Activated naive CD8-positive, alpha-beta T cell treated with anti-CD3 and anti-CD28 coated beads, Interleukin-2, amount 10 ng/mL, durations not matched to agents 7 days and 5 days (primary cell): Measurements from ENCODE around the gene NIPBL. TPM values are rescaled to one million over a fixed set of nuclear protein-coding genes. Genes with fewer than 3 reads are reported as not detected.
"Not testable (repeated sequence)": the region's sequence is repeated elsewhere in the genome, so short reads cannot be mapped to it uniquely, and the experiment has no call there.

Experiments used
- ATAC-seq: fragments of 150-1000 bp; cut with Tn5 transposase; one replicate; pipeline ENCODE4 v1.10.0; 2021; ENCODE audit warnings: low read depth, moderate library complexity
- POLR2A ChIA-PET: fragments of 350-600 bp; sonication (Branson Sonifier 250); formaldehyde crosslinking; loops from one replicate; lab custom pipeline; 2021; ENCODE audit warnings: antibody characterized with exemption; lab: Charles Lee
- DNase-seq: peaks from one replicate; pipeline ENCODE4 v3.0.0; 2021
- H3K27ac Mint-ChIP-seq: one replicate; pipeline ENCODE4 v1.8.0; 2022; ENCODE audit warnings: mild to moderate bottlenecking, mixed read lengths
- H3K27me3 Mint-ChIP-seq: one replicate; pipeline ENCODE4 v1.8.0; 2022; ENCODE audit warnings: mild to moderate bottlenecking, moderate library complexity, mixed read lengths
- H3K36me3 Mint-ChIP-seq: one replicate; pipeline ENCODE4 v1.8.0; 2021; ENCODE audit warnings: mild to moderate bottlenecking, mixed read lengths
- H3K4me1 Mint-ChIP-seq: one replicate; pipeline ENCODE4 v1.8.0; 2021; ENCODE audit warnings: mixed read lengths
- H3K4me3 Mint-ChIP-seq: one replicate; pipeline ENCODE4 v1.8.0; 2022; ENCODE audit warnings: mild to moderate bottlenecking, moderate library complexity, mixed read lengths
- H3K9me3 Mint-ChIP-seq: one replicate; pipeline ENCODE4 v1.8.0; 2021; ENCODE audit warnings: mixed read lengths
- total RNA-seq, 2 experiments: library from RNA; stranded (reverse); gene quantifications; one replicate each; pipeline ENCODE4 v1.2.3, GENCODE V29; 2021

NIPBL gene
- 10 to 100 TPM; 70.3 to 77.7 TPM for total RNA-seq

GRCh38 chr5:36876299-36876964 lies at the start of gene NIPBL:
Gene NIPBL, plus strand, starts transcription at chr5:36876769. Its CDS starts 76,928 bp downstream, at chr5:36953697.
- ATAC-seq: peak; percentile 67
- peaks cover 30% of the 10 kb centered on the region for H3K4me1 Mint-ChIP-seq
- DNase-seq: peak; percentile 89
- no peaks in the 10 kb centered on the region for H3K9me3 Mint-ChIP-seq
- peak within 1 kb of the TSS; percentile 88 for H3K4me3 Mint-ChIP-seq
- H3K36me3 Mint-ChIP-seq: peaks cover 4% of the 10 kb centered on the region
- POLR2A ChIA-PET: interaction anchor here (0.5 to 2.3 kb wide), 15 partner anchors 18 to 777 kb away, joined by 3 to 19 read pairs (median 4); partner anchors contain the start of genes LMBRD2, NUP155 and SKP2
- H3K27me3 Mint-ChIP-seq: no peaks in the 10 kb centered on the region
- H3K27ac Mint-ChIP-seq: peak within 1 kb of the TSS; percentile 97

- POLR2A ChIA-PET: no interaction called here
- no peaks in the 10 kb centered on the region for H3K36me3 Mint-ChIP-seq
- no peak overlapping the region for H3K4me3 Mint-ChIP-seq
- peaks cover 6% of the 10 kb centered on the region for H3K27me3 Mint-ChIP-seq
- no peak for ATAC-seq
- H3K4me1 Mint-ChIP-seq: no peaks in the 10 kb centered on the region
- no peaks in the 10 kb centered on the region for H3K9me3 Mint-ChIP-seq
- no peak for DNase-seq
- H3K27ac Mint-ChIP-seq: no peak overlapping the region
These were observed 44.3 kb upstream of the NIPBL start for GRCh38 chr5:36832274-36832673.

GRCh38 chr5:36836831-36837230 lies 39.7 kb upstream of the NIPBL start:
- no peak for DNase-seq
- Mint-ChIP-seq H3K27me3 (peaks cover 12% of the 10 kb centered on the region), H3K27ac (no peak overlapping the region), H3K9me3 (peaks cover 2% of the 10 kb centered on the region), H3K4me1 (no peaks in the 10 kb centered on the region), H3K36me3 (no peaks in the 10 kb centered on the region), H3K4me3 (no peak overlapping the region)
- no peak for ATAC-seq
- POLR2A ChIA-PET: no interaction called here

GRCh38 chr5:36839489-36840476 lies 36.8 kb upstream of the NIPBL start:
- no peaks in the 10 kb centered on the region for H3K36me3 Mint-ChIP-seq
- peaks cover 10% of the 10 kb centered on the region for H3K4me1 Mint-ChIP-seq
- no peak overlapping the region for H3K4me3 Mint-ChIP-seq
- H3K27me3 Mint-ChIP-seq: peaks cover 12% of the 10 kb centered on the region
- no peak overlapping the region for H3K27ac Mint-ChIP-seq
- POLR2A ChIA-PET: no interaction called here
- DNase-seq: no peak
- no peak for ATAC-seq
- H3K9me3 Mint-ChIP-seq: peaks cover 2% of the 10 kb centered on the region

GRCh38 chr5:36841677-36842076 lies 34.9 kb upstream of the NIPBL start:
- H3K4me1 Mint-ChIP-seq: peaks cover 10% of the 10 kb centered on the region
- H3K9me3 Mint-ChIP-seq: peaks cover 2% of the 10 kb centered on the region
- peaks cover 16% of the 10 kb centered on the region for H3K27me3 Mint-ChIP-seq
- DNase-seq: no peak
- no peak overlapping the region for H3K4me3 Mint-ChIP-seq
- POLR2A ChIA-PET: no interaction called here
- H3K27ac Mint-ChIP-seq: no peak overlapping the region
- ATAC-seq: no peak
- H3K36me3 Mint-ChIP-seq: no peaks in the 10 kb centered on the region

GRCh38 chr5:36842087-36842486 lies 34.5 kb upstream of the NIPBL start:
- peaks cover 12% of the 10 kb centered on the region for H3K27me3 Mint-ChIP-seq
- DNase-seq (no peak), ATAC-seq (no peak)
- H3K4me1 Mint-ChIP-seq: peaks cover 10% of the 10 kb centered on the region
- H3K27ac Mint-ChIP-seq: no peak overlapping the region
- POLR2A ChIA-PET: no interaction called here
- peaks cover 2% of the 10 kb centered on the region for H3K9me3 Mint-ChIP-seq
- H3K36me3 Mint-ChIP-seq: no peaks in the 10 kb centered on the region
- no peak overlapping the region for H3K4me3 Mint-ChIP-seq

GRCh38 chr5:36844305-36844704 lies 32.3 kb upstream of the NIPBL start:
- H3K4me3 Mint-ChIP-seq: no peak overlapping the region
- POLR2A ChIA-PET: no interaction called here
- H3K4me1 Mint-ChIP-seq: peaks cover 10% of the 10 kb centered on the region
- H3K9me3 Mint-ChIP-seq: peaks cover 2% of the 10 kb centered on the region
- no peak overlapping the region for H3K27ac Mint-ChIP-seq
- peaks cover 6% of the 10 kb centered on the region for H3K27me3 Mint-ChIP-seq
- DNase-seq: no peak
- no peaks in the 10 kb centered on the region for H3K36me3 Mint-ChIP-seq
- no peak for ATAC-seq

- H3K36me3 Mint-ChIP-seq, POLR2A ChIA-PET, H3K9me3 Mint-ChIP-seq, H3K4me3 Mint-ChIP-seq, H3K27ac Mint-ChIP-seq, H3K4me1 Mint-ChIP-seq, ATAC-seq, DNase-seq: not testable (repeated sequence)
- peaks cover 11% of the 10 kb centered on the region for H3K27me3 Mint-ChIP-seq
These were observed 28.0 kb upstream of the NIPBL start for GRCh38 chr5:36848545-36848944.

GRCh38 chr5:36852903-36853302 lies 23.7 kb upstream of the NIPBL start:
- H3K27ac Mint-ChIP-seq, H3K27me3 Mint-ChIP-seq, DNase-seq, POLR2A ChIA-PET, H3K4me1 Mint-ChIP-seq, ATAC-seq, H3K4me3 Mint-ChIP-seq, H3K9me3 Mint-ChIP-seq, H3K36me3 Mint-ChIP-seq: not testable (repeated sequence)

- Mint-ChIP-seq H3K36me3 (no peaks in the 10 kb centered on the region), H3K9me3 (peaks cover 1% of the 10 kb centered on the region), H3K4me3 (no peak overlapping the region)
These were observed 22.0 kb upstream of the NIPBL start for GRCh38 chr5:36854402-36855140.

GRCh38 chr5:36855141-36855495 lies 21.5 kb upstream of the NIPBL start:
- no peaks in the 10 kb centered on the region for H3K36me3 Mint-ChIP-seq
- peaks cover 1% of the 10 kb centered on the region for H3K9me3 Mint-ChIP-seq
- ATAC-seq: no peak
- no peaks in the 10 kb centered on the region for H3K4me1 Mint-ChIP-seq
- peaks cover 22% of the 10 kb centered on the region for H3K27me3 Mint-ChIP-seq
- DNase-seq: no peak
- POLR2A ChIA-PET: no interaction called here
- no peak overlapping the region for H3K27ac Mint-ChIP-seq
- no peak overlapping the region for H3K4me3 Mint-ChIP-seq

More at GRCh38 chr5:36854402-36855140, 22.0 kb upstream of the NIPBL start:
- POLR2A ChIA-PET: no interaction called here
- no peaks in the 10 kb centered on the region for H3K4me1 Mint-ChIP-seq
- no peak for ATAC-seq
- H3K27me3 Mint-ChIP-seq: peaks cover 19% of the 10 kb centered on the region
- no peak for DNase-seq
- H3K27ac Mint-ChIP-seq: no peak overlapping the region

GRCh38 chr5:36861871-36862270 lies 14.7 kb upstream of the NIPBL start:
- DNase-seq (no peak), ATAC-seq (no peak)
- H3K4me3 Mint-ChIP-seq: no peak overlapping the region
- no peaks in the 10 kb centered on the region for H3K4me1 Mint-ChIP-seq
- POLR2A ChIA-PET: no interaction called here
- peaks cover 3% of the 10 kb centered on the region for H3K36me3 Mint-ChIP-seq
- H3K27ac Mint-ChIP-seq: no peak overlapping the region
- H3K9me3 Mint-ChIP-seq: no peaks in the 10 kb centered on the region
- H3K27me3 Mint-ChIP-seq: peaks cover 22% of the 10 kb centered on the region

- Mint-ChIP-seq H3K27me3 (no peaks in the 10 kb centered on the region), H3K27ac (peak overlapping the region; percentile 65), H3K36me3 (peaks cover 11% of the 10 kb centered on the region), H3K4me3 (peak overlapping the region; percentile 53), H3K9me3 (no peaks in the 10 kb centered on the region), H3K4me1 (peaks cover 21% of the 10 kb centered on the region)
- ATAC-seq (peak; percentile 89), DNase-seq (no peak)
- POLR2A ChIA-PET: no interaction called here
These were observed 6.0 kb upstream of the NIPBL start for GRCh38 chr5:36870399-36871040.
